GM18520 (cell line): ENCODE measurements around the gene GHRL.

Experiments used
- ATAC-seq: cut with Tn5 transposase; IDR thresholded peaks from one replicate; pipeline ENCODE4 v1.9.1; 2021; ENCODE audit not compliant: unreplicated experiment

GHRL gene, protein sequence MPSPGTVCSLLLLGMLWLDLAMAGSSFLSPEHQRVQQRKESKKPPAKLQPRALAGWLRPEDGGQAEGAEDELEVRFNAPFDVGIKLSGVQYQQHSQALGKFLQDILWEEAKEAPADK

DNA sequence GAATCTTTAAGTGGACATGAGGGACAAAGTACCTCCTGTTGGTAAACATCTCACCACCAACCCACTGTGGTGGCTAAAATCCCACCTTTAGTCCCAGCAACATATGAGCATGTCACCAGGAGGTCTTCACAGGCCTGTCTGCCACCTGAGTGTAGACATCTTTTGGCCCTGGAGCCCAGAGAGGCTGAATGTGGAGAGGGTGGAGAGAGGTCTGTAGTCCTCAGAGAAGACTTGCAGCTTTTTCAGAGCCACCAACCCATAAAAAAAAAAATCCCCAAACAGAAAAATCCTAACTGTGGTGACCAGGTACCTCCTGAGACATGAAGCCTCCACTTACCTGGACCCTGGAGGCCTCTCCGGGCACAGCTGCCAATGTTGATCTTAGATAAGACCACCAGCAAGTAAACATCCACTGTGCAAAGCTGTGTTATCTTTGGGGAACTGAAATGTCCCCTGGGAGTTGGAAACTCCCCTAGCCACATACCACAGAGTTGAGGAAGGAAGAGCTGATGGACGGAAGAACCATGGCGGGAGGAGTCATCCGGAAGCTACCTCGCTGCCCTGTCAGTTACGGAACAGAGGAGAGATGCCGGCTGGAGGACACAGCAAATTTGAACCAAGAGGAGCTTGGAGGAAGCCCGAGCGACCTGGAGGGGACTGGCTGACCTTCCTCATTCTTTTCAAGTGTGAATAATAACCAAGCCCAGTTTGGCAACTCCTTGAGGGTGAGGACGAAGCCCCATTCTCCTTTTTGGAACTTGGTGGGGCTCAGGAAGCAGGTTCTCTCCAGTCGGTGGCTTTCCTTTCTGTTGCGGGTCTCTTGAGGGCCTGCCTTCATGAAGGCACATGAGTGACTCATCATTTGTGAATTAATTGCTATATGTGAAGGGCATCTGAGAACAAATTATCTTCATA is at the start of gene GHRL:
Gene GHRL, minus strand, starts transcription at position 443 of the 915 bp plus-strand sequence. CDS start 2,767 bp downstream, outside the sequence.
- peak; percentile 74 for ATAC-seq

DNA sequence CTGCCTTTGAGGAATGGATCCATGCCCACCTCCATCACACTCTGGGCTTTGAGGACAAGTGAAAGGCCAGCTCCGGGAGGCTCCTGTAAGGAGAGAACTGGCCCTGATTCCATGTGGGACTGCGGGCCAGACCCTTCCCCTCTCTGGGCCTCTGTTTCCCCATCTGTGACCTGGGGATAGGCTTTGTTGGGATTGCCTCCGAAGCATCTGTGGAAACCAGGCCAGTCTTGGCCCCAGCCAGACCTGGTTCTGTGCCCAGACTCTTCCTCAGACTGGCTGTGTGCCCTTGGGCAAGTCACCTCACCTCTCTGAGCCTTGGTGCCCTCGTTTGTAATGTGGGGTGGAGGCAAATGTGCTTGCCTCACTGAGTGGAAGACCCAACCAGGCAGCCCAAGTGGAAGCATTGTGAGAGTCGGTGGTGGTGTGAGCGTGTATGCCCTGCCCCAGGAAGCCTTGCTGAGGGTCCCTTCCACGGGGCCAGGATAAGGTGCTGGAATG is 49.2 kb upstream of the GHRL start:
- ATAC-seq, result no peak

DNA sequence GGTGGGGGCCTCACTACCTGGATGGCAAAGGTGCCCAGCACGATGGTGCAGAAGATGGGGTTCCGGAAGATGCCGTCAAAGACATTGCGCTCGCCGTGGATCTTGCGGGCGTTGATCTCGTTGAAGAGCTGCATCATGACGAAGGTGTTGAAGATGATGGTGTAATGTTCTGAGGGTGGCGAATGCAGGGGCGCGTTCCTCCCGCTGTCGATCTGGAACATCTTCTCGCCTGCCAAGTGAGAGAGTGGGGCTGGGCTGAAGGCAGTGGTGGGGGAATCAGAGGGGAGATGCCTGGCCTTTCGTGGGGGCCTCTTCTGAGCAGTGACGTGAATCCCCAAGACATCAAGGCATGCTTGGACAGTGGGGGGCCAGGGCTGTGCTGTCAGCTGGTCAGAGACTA is 47.7 kb upstream of the GHRL start:
- ATAC-seq, result no peak

DNA sequence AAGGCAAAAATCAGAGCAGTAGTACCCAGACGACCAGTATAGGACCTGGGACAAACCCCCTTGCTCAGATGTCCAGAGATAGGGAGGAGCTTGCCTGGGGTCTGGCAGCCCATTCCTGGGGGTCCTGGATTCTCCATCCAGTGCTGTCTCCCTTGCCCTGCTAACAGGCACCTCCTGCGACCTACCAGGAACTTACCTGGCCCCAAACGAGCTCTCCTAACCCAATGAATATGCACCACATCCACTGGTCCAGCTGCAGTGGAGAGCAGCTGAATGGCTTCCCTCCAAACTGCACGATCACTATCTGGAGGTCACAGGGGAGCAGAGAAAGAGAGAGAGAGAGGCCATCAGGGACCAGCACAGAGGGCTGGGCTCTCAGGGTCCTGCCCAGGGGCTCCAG is 47.3 kb upstream of the GHRL start:
- ATAC-seq, result no peak

DNA sequence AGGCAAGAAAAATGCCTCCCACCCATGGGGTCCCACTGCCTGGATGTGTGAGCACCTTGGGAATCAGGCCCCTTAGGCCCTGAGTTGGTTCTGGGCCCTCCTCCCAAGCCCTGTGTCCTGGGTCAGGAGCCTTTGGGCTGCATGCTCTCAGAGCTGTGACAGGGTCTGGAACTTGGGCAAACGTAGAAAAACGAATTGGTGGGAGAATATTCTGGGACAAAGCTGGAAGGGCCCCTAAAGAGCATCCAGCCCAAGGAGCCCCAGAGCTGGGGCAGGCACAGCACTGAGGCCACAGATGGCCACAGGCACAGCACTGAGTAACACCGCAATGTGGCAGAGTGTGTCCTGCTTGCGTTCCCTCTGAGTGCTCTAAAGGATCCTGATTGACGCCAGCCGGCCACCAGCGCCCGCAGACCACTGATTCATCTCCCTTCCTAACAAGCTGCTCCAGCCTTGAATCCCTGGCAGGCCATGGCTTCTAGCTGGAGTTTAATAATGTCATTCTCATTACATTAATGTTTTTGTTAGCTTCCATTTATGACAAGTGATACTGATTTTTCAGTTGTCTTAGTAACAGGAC is 46.7 kb upstream of the GHRL start:
- no peak for ATAC-seq

DNA sequence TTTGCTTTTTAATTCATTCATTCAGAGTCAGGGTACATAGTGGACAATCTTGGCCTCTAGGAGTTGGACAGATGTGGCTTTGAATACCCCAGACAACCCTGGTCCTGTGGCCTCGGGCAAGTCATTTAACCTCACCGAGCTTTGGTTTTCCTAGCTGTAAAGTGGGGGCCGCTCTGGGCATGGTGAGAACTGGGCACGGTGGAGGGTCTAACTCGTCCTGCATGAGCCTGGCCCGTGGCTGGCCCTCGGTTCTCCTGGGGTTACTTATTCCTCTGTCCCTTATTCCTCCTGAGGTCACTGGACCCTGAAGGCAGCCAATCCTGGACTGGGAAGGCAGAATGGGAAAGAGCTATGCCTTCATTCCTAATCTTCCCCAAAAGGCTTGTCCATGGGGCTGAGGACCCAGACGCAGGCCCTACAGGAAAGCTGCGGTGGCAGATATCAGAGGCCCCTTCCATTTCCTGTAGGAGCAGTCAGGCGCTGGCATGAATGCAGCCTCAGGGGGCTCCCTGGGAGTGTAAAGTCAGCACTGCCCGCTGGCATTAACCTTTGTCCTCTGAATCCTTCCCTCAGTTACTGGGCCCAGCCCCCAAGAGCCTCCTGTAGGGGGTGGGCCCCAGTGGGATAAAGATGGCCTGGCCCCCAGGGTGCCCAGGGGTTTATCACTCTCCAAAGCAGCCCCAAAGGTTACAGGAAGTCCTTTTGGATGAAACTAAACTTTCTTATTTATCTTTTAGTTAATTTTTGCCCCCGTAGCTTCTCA is 46.0 kb upstream of the GHRL start:
- ATAC-seq, result no peak

DNA sequence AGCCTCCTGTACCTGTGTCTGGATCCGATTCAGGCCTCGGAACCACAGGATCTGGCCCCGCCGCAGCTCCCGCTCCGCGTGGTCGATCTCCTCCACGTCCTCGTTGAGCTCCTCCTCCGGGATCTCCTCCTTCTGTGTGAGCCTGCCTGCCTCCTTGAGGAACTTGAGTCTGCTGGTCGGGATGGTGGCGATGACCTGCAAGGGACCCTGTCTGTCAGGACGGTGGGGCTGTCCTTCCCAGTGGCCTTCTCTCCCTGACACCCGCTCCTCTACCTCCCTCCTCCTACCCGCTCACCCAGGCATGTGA is 45.4 kb upstream of the GHRL start:
- no peak for ATAC-seq

DNA sequence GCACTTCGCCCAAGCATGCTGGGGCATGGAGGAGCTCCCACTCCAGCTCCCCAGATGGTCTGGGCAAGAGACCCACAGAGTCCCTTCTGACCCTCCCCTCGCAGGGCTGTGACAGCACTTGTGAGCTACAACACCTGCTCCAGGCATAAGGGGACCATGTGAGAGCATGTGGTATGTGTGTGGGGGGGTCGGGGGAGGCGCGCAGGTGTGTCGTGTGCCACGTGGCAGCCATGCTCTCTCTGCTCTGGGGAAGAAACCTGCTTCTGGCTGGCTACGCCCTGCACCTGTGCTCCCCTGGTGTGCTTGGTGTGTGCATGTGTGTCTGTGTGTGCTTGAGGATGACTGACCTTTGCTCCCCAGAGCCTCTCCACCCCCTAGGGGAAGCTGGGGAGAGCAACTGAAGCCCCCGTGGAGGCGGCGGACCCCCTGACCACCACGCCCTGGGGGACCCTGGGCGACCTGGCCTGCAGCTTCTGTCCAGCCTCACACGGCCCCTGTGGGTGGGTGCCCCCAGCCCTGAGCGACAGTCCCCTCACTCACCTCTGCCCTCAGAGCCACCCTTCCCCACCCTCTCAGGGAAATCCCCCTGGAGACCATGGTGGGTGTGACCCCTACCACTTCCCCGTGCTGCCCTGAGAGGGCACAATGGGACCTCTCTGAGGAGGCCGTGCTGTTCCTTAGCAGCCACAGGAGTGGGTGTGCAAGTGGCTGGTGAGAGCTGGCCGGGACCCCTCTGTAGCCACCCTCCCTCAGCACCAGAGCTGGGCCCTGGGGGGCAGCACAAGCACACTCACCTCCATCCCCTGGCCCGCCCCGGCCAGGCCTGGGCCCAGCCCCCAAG is 44.8 kb upstream of the GHRL start:
- no peak for ATAC-seq

DNA sequence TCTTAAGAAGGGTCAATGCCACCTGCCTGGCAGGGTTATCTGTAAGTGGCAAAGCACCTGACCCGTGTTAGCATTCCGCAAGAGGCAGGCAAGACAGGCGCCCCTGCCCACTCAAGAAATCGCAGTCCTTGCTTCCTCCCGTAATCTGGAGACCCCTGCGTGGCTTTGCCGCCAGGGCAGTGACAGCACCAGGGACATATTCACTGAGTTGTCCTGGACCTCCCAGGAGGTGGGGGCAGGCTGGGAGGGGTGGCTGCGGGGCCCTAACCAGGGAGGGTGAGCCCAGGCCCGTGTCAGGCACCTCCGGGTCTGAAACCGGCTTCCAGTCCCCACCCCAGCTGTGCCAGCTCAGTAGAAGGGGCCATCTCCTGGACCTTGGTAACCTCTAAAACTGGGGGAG is 44.0 kb upstream of the GHRL start:
- ATAC-seq, result no peak

DNA sequence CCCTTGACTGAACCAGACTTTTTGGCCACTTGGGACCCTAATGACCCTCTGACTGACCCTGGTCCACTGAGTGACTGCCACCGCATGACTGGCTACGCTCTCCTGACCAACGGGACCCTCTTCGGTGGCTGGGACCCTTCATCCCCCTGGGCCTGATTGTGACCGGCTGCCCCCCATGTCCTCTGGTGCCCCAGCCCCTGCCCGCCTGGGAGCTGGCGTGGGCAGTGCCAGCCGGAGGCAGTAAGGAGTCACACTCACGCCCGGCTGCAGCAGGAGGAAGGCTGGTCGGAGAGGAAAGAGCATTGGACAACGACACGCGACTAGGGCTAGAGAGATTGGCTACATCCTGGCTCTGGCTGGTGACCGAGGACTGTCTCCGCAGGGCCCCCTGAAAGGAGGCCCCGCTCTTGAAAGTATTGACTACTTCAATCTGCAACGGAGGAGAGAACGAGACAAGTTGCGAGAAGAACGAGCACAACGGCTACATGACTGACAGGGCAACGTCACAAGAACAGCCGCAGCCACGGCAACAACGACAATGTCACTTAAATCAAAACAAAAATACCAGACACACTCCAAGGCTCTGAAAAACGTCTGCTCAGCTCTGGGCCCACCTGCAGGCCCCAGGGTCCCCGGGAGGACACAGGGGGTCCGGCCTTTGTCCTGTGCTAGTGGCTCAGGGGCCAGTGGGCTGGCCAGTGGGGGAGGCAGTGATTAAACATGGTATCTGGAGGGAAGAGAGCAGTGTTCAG is 43.3 kb upstream of the GHRL start:
- no peak for ATAC-seq

DNA sequence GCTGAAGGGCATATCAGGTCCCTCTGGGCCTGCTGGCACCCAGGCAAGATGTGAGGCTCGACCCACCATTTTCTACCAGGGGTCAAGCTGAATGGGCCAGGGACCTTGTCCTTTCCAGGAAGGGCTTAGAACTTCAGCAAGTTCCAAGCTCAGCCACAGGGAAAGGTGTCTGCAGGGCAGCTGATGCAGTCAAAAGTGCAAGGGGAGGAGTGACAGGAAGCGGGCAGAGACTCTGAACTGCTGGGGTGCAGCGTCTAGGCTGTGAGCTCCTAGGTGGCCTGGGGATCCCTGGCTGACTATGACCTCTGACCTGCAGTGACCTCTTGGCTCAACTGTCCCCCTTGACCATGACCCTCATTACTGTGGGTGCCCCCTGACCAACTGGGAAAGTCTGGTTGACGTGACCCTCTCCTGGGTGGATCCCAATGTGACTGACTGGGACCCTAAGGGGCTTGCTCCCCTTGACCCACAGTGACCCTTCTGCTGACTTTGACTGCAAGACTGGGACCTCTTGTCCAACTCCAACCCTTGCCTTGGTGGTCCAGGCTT is 42.5 kb upstream of the GHRL start:
- no peak for ATAC-seq

DNA sequence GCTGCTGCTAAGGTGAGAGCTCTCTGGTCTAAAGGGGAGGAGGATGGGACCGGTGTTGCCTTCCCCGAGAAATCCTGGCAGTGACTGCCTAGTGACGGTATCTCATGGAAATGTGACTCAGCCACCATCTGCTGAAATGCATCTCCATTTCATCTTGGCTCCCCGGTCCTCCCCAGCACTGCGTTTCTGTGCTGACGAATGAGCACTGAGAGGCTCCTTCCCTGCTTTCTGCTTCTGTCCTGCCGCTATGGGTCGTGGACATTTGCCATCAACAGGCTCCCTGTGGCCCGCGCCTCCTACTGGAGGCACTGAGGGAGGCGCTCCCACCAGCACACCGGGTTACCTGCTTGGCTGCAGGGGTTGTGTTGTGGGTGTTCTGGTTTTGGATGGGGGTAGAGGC is 41.7 kb upstream of the GHRL start:
- ATAC-seq, result no peak

DNA sequence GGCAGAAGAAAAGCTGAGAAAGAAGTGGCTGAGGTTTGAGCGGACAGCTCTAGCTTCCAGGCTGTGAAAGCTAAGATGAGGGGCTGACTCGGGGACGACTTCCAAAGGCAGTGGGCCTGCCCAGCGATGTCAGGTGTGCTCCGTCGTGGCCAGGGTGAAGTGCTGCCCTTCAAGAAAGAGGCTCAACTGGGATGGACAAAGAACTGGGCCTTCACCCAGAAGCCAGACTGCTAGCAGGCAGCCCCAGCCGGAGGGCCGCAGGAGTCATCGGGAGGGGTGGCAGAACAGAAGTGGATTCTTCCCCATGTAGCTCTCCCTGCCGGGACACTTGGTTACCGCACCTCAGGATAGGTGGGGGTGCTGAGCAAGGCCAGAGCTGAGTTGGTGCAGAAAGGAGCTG is 41.3 kb upstream of the GHRL start:
- ATAC-seq, result no peak

DNA sequence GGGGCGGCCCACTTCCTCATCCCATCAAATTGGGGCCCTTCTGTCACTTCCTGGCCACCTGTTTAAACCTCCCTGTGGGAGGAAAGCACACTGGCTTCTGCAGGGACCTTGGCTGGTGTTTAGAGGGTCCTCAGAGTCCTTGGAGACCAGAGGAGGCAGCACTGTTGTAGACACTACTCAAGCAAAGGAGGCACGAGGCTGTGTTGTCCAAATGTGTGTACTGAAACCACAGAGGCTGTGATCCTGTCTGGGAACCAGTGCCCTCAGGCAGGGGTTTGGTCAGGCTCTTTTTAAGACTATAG is 40.6 kb upstream of the GHRL start:
- no peak for ATAC-seq

DNA sequence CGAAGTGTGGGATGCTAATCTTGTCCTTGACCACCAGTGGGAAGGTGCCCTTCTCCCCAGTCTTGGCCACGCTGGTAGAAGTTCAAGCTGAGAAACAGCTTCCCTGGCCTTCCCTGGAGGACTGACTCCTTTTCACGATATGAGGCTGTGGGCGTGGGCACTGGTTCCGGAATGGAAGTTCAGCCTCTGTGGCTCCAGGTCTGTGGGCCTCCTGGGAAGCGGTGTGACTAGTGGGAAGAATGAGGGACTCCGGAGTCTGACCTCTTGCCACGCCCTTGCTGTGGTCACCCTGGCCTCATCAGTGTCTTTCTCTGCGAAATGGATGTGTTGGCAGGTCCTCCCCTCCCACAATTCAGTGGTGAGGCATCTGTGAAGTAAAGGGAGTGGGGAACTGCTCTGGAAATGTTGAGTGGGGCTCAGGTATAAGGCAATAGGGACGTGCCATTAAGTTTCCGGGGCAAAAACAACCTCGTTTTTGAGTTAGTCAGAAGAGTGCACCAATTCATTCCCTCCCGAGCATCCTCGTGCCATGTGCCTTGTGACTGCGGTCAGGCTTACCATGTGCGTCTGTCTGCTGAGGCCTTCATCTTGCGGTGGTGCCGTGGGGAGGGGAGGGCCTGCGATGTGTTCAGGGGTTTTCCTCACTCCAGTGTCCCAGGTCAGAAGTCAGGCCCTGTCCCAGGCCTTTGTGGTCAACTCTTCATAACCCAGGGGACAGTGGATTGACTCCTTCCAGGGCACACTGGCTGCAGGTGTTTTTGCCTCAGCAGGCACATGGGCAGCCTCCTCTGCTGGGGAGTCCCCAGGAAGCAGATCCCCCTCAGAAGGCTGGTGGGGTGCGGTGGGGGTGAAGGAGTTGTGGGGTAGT is 40.0 kb upstream of the GHRL start:
- no peak for ATAC-seq

DNA sequence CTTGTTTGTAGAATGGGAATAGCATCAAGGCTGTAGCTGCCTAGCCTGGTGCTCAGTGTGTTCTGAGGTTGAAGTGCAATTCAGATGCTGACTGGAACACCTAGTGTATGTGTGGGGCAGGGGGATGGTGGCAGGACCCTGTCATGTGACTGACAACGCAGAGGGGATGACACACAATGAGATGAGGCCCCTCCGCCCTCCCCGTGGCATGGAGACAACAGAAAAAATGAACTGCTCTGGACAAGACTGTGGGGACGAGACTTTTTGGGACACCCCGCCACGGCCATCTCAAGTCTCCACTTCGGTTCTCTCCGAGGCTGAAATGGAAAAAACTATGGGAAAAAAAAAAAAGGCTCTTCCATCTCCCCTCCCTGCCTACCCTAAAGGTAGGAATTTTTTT is 38.6 kb upstream of the GHRL start:
- ATAC-seq, result no peak

DNA sequence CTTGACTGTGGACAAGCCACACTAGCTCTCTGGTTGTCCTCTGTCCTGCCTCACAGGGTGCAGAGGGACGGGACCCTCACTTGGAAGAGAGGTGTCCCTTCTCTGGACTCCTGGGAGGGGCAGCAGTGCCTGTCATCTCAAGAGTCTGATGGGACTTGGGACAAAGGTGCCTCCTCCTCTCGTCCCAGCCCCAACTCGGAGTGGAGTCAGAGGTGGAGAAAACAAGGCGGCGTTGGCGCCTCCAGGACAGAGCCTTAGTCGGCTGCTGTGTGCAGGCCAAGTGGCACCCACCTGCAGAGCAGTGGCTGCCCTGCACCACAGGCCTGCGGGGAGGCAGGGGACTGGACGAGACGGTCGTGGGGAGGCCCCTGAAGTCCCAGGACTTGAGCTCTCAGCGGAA is 37.6 kb upstream of the GHRL start:
- ATAC-seq, result no peak

DNA sequence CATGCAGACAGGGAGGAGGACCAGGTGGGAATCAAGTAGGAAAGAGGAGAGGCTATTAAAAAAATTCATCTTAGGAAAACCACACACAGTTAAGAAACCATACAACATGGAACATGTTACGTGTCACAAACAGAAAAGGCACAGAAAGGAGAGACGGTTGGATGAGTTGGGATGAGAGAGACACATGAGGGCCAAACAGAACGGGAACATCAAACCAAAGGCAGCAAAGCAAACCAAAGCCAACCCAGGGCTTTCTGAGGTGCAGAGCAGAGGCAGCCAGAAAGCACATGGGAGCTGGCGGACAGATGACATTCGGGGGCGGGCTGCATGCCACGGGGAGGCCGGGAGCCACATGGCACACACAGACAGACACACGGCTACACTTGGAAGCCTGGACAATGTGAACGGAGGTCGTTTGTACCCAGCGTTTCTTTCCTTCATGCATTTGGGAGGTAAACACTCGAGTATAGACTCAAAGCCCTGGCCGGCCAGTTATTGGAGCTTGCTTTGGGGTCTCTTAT is 36.8 kb upstream of the GHRL start:
- ATAC-seq, result no peak
